GM21423 (cell line): Measurements from ENCODE around the gene CYP8B1.
"Not testable (repeated sequence)": the region's sequence is repeated elsewhere in the genome, so short reads cannot be mapped to it uniquely, and the experiment has no call there.

Experiments
- ATAC-seq: cut with Tn5 transposase; IDR thresholded peaks from one replicate; pipeline ENCODE4 v1.9.1; 2021; ENCODE audit warnings: mild to moderate bottlenecking, moderate library complexity; ENCODE audit not compliant: unreplicated experiment

The CYP8B1 gene

GRCh38 chr3:42886294-42886822 is 10.7 kb upstream of the CYP8B1 start:
- ATAC-seq: no peak

GRCh38 chr3:42884324-42884723 is 8.6 kb upstream of the CYP8B1 start:
- ATAC-seq: no peak

- ATAC-seq: not testable (repeated sequence)
Measured at GRCh38 chr3:42883251-42883930, 7.7 kb upstream of the CYP8B1 start.

GRCh38 chr3:42880601-42881451 is 5.1 kb upstream of the CYP8B1 start:
- ATAC-seq: peak; percentile 97

GRCh38 chr3:42880183-42880582 is 4.5 kb upstream of the CYP8B1 start:
- ATAC-seq: no peak

- ATAC-seq: no peak
Measured at GRCh38 chr3:42877881-42878280, 2.2 kb upstream of the CYP8B1 start.

- no peak for ATAC-seq
Measured at GRCh38 chr3:42876940-42877720, 1.5 kb upstream of the CYP8B1 start.

- ATAC-seq: no peak
Measured at GRCh38 chr3:42876401-42876800, 722 bp upstream of the CYP8B1 start.

- no peak for ATAC-seq
Measured at GRCh38 chr3:42874749-42875148, 930 bp downstream of the CYP8B1 start.

- ATAC-seq: no peak
Measured at GRCh38 chr3:42873221-42873982, 2.3 kb downstream of the CYP8B1 start.

- no peak for ATAC-seq
Measured at GRCh38 chr3:42872718-42873117, 3.0 kb downstream of the CYP8B1 start.

GRCh38 chr3:42871592-42872196 is 4.0 kb downstream of the CYP8B1 start:
- ATAC-seq: no peak

- ATAC-seq: no peak
Measured at GRCh38 chr3:42868841-42869240, 6.8 kb downstream of the CYP8B1 start.

GRCh38 chr3:42867138-42867537 is 8.5 kb downstream of the CYP8B1 start:
- ATAC-seq: no peak

- no peak for ATAC-seq
Measured at GRCh38 chr3:42865256-42865655, 10.4 kb downstream of the CYP8B1 start.

- no peak for ATAC-seq
Measured at GRCh38 chr3:42864321-42864950, 11.2 kb downstream of the CYP8B1 start.

GRCh38 chr3:42856544-42856943 is 19.1 kb downstream of the CYP8B1 start:
- ATAC-seq: no peak

GRCh38 chr3:42855547-42856380 is 19.9 kb downstream of the CYP8B1 start:
- ATAC-seq: no peak

- no peak for ATAC-seq
Measured at GRCh38 chr3:42855219-42855546, 20.5 kb downstream of the CYP8B1 start.
